Stimulated activated naive B cell treated with anti-CD40 and anti-IgM and Interleukin-4, amounts not matched to agents 10 μg/mL and 1 μg/mL and 100 μg/mL, for 72 hours (primary cell): Measurements from ENCODE around the gene PCCB.

Experiments
- ATAC-seq, 2 donors: fragments of 150-1000 bp; cut with Tn5 transposase; replicated peaks; 2 replicates each; pipeline ENCODE4 v1.10.0; 2021; ENCODE audit warnings: moderate library complexity in 1 of 2
- DNase-seq: peaks from one replicate; pipeline ENCODE4 v3.0.0; 2021
- H3K27ac Mint-ChIP-seq: one replicate; pipeline ENCODE4 v1.8.0; 2022; ENCODE audit warnings: mild to moderate bottlenecking, mixed read lengths
- H3K27me3 Mint-ChIP-seq, 2 donors: one replicate each; pipeline ENCODE4 v1.8.0; 2022; ENCODE audit warnings: mixed read lengths in 2 of 2
- H3K36me3 Mint-ChIP-seq, 2 donors: one replicate each; pipeline ENCODE4 v1.8.0; 2022; ENCODE audit warnings: mixed read lengths in 2 of 2, mild to moderate bottlenecking in 1 of 2
- H3K4me1 Mint-ChIP-seq, 2 donors: one replicate each; pipeline ENCODE4 v1.8.0; 2022; ENCODE audit warnings: mixed read lengths in 2 of 2, mild to moderate bottlenecking in 1 of 2
- H3K4me3 Mint-ChIP-seq, 2 donors: one replicate each; pipeline ENCODE4 v1.8.0; 2022; ENCODE audit warnings: mild to moderate bottlenecking in 2 of 2, mixed read lengths in 2 of 2, moderate library complexity in 1 of 2
- H3K9me3 Mint-ChIP-seq, 2 donors: one replicate each; pipeline ENCODE4 v1.8.0; 2022; ENCODE audit warnings: mixed read lengths in 2 of 2, mild to moderate bottlenecking in 1 of 2

The PCCB gene

DNA sequence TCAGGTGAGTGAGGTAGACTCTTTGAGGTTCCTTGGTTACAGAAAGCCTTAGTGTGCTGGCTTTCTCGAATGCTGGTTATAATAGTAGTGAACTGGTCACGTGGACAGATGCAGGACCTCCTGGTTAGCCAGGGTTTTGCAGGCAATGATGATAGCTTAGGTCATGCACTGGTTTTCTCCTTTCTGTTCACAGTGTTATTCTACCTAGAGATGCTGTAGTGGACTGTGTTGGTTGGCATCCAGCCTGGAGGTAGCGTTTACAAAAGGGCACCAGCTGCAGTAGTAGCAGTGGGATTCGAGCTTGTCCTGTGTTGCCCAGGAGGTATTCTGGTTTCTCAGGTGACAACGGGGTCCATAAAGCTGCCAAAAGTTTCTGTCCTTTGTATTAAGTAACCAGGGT lies 27.0 kb downstream of the PCCB start:
- H3K36me3 Mint-ChIP-seq: peaks cover 66 to 80% of the 10 kb centered on the region in 2 donors
- no peak for ATAC-seq
- peaks cover 10 to 38% of the 10 kb centered on the region in 2 donors for H3K4me1 Mint-ChIP-seq
- no peaks in the 10 kb centered on the region for H3K27me3 Mint-ChIP-seq
- H3K9me3 Mint-ChIP-seq: peaks cover 16 to 20% of the 10 kb centered on the region in 2 donors
- no peak overlapping the region for H3K4me3 Mint-ChIP-seq
- no peak for DNase-seq
- no peak overlapping the region for H3K27ac Mint-ChIP-seq

DNA sequence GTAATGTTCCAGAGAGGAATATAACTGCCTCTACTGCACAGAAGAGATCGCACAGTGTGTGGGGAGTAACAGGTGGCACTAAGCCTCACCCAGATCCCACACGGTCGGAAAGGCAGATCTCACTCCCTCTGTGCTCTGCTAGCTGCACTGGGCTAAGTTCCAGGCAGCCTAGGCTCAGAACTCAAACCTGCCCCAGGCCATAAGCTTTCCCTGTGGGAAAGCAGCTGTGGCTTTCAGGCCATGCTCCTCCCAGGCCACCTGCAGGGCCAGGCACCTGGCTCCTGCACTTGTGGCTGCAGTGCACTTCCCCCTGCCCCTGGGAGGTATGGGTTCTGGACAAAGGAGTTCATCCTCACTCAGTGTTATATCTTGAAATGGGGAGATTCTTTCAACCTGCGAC lies 27.5 kb downstream of the PCCB start:
- H3K9me3 Mint-ChIP-seq: peaks cover 16 to 20% of the 10 kb centered on the region in 2 donors
- no peak overlapping the region for H3K4me3 Mint-ChIP-seq
- peaks cover 8 to 38% of the 10 kb centered on the region in 2 donors for H3K4me1 Mint-ChIP-seq
- DNase-seq: no peak
- H3K36me3 Mint-ChIP-seq: peaks cover 65 to 80% of the 10 kb centered on the region in 2 donors
- H3K27me3 Mint-ChIP-seq: no peaks in the 10 kb centered on the region
- ATAC-seq: no peak
- H3K27ac Mint-ChIP-seq: no peak overlapping the region

DNA sequence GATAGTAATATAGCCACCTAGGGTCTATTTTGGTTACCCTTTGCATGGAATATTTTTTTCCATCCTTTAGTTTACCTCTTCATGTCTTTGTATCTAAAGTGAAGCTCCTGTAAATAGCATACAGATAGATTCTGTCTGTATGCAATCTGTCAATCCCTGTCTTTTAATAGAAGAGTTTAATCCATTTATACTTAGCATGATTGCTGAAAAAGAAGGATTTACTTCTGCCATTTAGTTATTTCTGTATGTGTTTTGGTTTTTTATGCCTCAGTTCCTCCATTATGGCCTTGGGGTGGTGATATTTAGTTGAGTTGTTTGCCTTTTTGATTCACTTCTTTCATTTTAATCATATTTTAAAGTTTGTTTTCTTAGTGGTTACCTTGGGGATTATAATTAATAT lies 29.0 kb downstream of the PCCB start:
- Mint-ChIP-seq H3K36me3 (peaks cover 70 to 84% of the 10 kb centered on the region in 2 donors), H3K9me3 (peaks cover 16 to 18% of the 10 kb centered on the region in 2 donors), H3K4me3 (no peak overlapping the region), H3K4me1 (peaks cover 4 to 43% of the 10 kb centered on the region in 2 donors), H3K27me3 (no peaks in the 10 kb centered on the region), H3K27ac (no peak overlapping the region)
- no peak for ATAC-seq
- DNase-seq: no peak

DNA sequence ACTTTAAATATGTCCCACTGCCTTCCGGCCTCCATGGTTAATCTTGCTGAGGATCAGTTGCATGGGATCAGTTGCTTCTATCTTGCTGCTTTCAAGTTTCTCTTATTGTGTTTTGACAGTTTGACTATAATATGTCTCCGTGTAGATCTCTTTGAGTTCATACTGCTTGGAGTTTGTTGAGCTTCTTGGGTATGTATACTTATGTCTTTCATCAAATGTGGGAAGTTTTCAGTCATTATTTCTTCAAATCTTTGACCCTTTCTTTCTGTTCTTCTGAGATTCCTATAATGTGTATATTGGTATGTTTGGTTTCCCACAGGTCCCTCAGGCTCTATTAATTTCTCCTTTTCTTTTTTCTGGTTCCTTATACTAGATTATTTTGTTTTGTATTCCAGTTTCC lies 30.8 kb downstream of the PCCB start:
- no peak for DNase-seq
- no peak overlapping the region for H3K27ac Mint-ChIP-seq
- H3K4me3 Mint-ChIP-seq: no peak overlapping the region
- peaks cover 4 to 35% of the 10 kb centered on the region in 2 donors for H3K4me1 Mint-ChIP-seq
- no peak for ATAC-seq
- H3K36me3 Mint-ChIP-seq: peaks cover 65 to 84% of the 10 kb centered on the region in 2 donors
- peaks cover 16 to 18% of the 10 kb centered on the region in 2 donors for H3K9me3 Mint-ChIP-seq
- no peaks in the 10 kb centered on the region for H3K27me3 Mint-ChIP-seq

DNA sequence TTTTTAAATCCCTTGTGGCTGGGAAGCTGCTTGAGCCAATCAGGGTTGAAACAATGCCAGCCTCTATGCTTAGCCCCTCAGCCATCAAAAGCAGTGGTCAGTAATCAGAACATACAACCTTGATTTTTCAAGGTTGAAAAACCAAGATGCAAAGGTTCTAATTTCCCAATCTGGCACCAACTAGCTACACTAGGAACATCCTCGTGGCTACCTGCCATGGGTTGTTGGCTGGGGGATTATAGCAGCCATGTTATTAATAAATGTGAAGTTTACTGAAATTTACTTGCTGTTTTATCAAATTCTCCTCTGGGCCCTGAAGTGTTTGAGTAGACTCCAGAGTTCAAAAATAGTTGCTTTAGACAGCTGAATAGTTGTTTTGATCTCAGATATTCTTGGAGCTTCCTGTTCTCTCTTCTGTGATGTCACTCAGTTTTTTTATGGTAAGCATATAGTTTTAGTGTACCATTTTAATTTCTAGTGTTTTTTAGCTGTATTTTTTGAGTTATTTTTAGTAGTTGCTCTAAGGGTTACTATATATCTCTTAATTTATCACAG lies 31.9 kb downstream of the PCCB start:
- no peak overlapping the region for H3K4me3 Mint-ChIP-seq
- H3K4me1 Mint-ChIP-seq: peaks cover 4 to 35% of the 10 kb centered on the region in 2 donors
- peaks cover 16 to 18% of the 10 kb centered on the region in 2 donors for H3K9me3 Mint-ChIP-seq
- H3K27ac Mint-ChIP-seq: no peak overlapping the region
- H3K27me3 Mint-ChIP-seq: no peaks in the 10 kb centered on the region
- peaks cover 67 to 89% of the 10 kb centered on the region in 2 donors for H3K36me3 Mint-ChIP-seq
- DNase-seq (no peak), ATAC-seq (no peak)

DNA sequence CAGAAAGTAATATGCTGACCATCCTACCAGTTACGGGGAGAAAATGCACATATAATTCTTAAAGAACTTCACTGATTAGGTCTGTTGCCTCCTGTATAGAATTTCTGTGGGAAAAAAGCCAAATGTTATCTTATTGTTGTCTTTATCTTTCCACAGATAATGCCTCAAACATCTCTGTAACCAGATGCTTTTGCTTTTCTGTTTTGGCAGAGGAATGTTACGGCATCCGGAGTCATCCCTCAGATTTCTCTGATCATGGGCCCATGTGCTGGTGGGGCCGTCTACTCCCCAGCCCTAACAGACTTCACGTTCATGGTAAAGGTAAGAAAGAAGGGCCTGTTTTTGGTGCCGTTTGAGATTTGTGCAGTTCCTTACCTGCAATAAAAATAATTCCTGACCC lies 33.5 kb downstream of the PCCB start:
- Mint-ChIP-seq H3K9me3 (peaks cover 12% of the 10 kb centered on the region in 2 donors), H3K4me3 (no peak overlapping the region), H3K36me3 (peaks cover 58 to 82% of the 10 kb centered on the region in 2 donors), H3K27me3 (no peaks in the 10 kb centered on the region), H3K4me1 (peaks cover 4 to 31% of the 10 kb centered on the region in 2 donors), H3K27ac (no peak overlapping the region)
- DNase-seq (no peak), ATAC-seq (no peak)

DNA sequence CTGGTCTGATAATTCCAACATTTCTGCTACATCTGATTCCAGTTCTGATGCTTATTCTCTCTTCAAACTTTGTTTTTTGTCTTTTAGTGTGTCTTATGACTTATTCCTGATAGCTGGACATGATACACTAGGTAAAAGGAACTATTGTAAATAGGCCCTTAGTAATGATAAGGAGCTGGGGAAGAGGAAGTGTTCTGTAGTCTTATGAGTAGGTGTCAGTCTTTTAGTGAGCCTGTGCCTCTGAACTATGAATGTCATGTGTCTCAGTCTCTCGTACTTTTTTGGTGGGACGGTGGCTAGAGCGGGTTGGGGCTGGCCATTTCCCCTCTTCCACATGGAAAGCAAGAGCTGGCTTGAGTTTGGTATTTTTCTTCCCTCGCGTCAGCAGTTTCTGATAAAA lies 41.2 kb downstream of the PCCB start:
- peaks cover 4 to 11% of the 10 kb centered on the region in 2 donors for H3K4me1 Mint-ChIP-seq
- no peak for DNase-seq
- no peak overlapping the region for H3K4me3 Mint-ChIP-seq
- no peaks in the 10 kb centered on the region for H3K27me3 Mint-ChIP-seq
- ATAC-seq: peak; percentile 52 to 64
- H3K9me3 Mint-ChIP-seq: no peaks in the 10 kb centered on the region
- peaks cover 30 to 63% of the 10 kb centered on the region in 2 donors for H3K36me3 Mint-ChIP-seq
- no peak overlapping the region for H3K27ac Mint-ChIP-seq

DNA sequence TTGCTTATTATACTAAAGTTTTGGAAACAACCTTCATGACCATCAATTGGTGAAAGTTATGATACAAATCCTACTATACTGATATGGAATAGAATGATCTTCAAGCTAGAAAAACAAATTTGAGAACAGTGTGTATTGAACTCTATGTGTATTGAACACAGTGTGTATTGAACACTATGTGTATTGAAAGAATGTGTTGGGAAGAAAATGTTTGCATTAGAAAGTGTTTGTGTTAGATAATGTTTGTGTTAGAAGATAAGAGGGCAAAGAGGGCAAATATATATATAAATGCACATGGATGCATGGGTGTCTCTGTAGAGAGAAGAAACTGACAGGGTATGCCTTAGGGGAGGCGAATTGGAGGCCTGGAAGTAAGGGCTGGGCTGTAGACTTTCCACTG lies 42.4 kb downstream of the PCCB start:
- Mint-ChIP-seq H3K9me3 (no peaks in the 10 kb centered on the region), H3K27ac (no peak overlapping the region), H3K4me1 (peaks cover 4 to 11% of the 10 kb centered on the region in 2 donors), H3K27me3 (no peaks in the 10 kb centered on the region), H3K4me3 (no peak overlapping the region), H3K36me3 (peaks cover 24 to 61% of the 10 kb centered on the region in 2 donors)
- ATAC-seq (no peak), DNase-seq (no peak)

DNA sequence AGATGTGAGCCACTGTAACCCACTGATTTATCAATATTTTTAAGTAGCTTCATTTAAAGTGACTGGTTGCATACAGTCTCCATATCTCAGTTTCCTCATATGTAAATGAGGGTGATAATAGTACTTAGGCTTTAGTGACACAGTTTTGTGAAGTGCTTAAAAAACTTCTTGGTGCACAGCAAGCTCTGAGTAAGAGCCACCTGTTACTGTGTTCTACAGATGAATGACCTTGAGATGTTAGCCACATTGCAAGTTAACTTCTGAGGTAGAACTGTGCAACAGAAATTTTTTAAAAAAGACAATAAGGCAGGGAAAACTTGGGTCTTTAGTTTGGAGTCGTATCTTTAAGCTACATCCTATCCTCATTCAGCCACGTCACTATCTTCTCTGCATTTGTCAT lies 43.1 kb downstream of the PCCB start:
- peaks cover 4 to 11% of the 10 kb centered on the region in 2 donors for H3K4me1 Mint-ChIP-seq
- no peak overlapping the region for H3K27ac Mint-ChIP-seq
- no peak for DNase-seq
- no peak for ATAC-seq
- no peaks in the 10 kb centered on the region for H3K27me3 Mint-ChIP-seq
- no peaks in the 10 kb centered on the region for H3K9me3 Mint-ChIP-seq
- peaks cover 24 to 65% of the 10 kb centered on the region in 2 donors for H3K36me3 Mint-ChIP-seq
- H3K4me3 Mint-ChIP-seq: no peak overlapping the region

DNA sequence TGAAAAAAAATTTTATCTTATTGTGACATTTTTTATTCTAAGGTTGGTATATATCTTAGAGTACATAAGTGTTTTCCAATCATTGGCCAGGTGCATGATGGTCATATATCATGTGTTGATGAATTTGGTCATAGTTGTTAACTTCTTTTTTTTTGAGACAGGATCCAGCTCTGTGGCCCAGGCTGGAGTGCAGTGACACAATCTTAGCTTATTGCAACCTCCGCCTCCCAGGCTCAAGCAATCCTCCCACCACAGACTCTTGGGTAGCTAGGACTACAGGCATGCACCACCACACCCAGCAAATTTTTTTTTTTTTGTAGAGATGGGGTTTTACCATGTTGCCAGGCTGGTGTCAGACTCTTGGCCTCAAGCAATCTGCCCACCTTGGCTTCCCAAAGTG lies 44.0 kb downstream of the PCCB start:
- Mint-ChIP-seq H3K9me3 (no peaks in the 10 kb centered on the region), H3K36me3 (peaks cover 28 to 69% of the 10 kb centered on the region in 2 donors), H3K4me1 (peaks cover 4 to 11% of the 10 kb centered on the region in 2 donors), H3K4me3 (no peak overlapping the region), H3K27ac (no peak overlapping the region), H3K27me3 (no peaks in the 10 kb centered on the region)
- DNase-seq: no peak
- ATAC-seq: no peak

DNA sequence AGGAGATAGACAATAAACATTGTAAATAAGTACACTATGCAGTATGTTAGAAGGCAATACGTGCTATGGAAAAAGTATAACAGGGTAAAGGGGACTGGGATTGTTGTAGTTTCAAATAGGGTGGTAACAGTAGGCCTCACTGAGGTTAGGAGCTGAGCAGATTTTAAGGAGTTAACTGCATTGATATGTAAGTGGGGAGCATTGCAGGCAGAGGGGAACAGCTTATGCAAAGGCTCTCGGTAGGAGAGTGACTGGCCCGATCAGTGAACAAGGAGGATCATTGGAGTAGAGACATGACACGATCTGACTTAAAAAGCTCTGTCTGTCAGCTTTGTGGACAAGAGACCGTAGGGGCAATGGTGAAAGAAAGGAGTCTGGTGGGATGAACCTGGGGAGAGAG lies 46.8 kb downstream of the PCCB start:
- ATAC-seq (no peak), DNase-seq (no peak)
- Mint-ChIP-seq H3K9me3 (no peaks in the 10 kb centered on the region), H3K27me3 (no peaks in the 10 kb centered on the region), H3K4me3 (no peak overlapping the region), H3K4me1 (peaks cover 0 to 1% of the 10 kb centered on the region in 2 donors), H3K36me3 (peaks cover 31 to 67% of the 10 kb centered on the region in 2 donors), H3K27ac (no peak overlapping the region)

DNA sequence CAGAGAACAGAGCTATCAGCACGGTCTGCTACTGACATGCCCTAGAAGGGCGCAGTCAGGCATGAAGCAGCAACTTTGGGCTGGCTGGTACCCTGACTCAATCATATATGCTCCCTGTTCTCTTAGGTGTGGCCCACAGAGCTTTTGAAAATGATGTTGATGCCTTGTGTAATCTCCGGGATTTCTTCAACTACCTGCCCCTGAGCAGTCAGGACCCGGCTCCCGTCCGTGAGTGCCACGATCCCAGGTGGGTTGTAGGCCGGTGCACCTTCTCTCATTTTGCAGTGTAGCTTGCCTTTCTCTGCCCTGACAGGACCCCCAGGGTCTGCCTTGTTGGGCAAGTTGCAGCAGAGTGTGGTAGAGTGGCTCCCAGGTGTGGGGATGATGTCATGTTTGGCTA lies 47.7 kb downstream of the PCCB start:
- Mint-ChIP-seq H3K4me3 (no peak overlapping the region), H3K36me3 (peaks cover 31 to 63% of the 10 kb centered on the region in 2 donors), H3K27ac (no peak overlapping the region), H3K9me3 (no peaks in the 10 kb centered on the region), H3K27me3 (no peaks in the 10 kb centered on the region), H3K4me1 (peaks cover 0 to 1% of the 10 kb centered on the region in 2 donors)
- ATAC-seq: no peak
- DNase-seq: no peak

DNA sequence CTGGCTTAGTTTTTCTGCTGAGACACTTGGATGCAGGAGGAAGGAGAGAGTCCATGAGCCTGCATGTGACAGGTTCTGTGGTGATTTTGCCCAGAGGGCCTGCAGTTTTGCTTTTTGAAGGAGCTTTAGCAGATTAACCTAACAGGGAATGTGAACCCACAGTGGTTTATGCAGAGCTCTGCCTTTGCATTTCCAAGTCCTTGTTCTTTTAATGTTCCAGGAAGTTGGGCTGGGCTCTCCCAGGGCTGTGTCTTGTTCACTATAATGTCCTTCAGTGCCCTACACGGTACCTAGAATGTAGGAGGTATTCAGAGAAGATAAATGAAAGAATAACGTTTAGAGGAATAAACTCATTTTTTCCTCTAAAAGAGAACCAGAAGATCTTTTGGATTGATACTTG lies 50.3 kb downstream of the PCCB start:
- ATAC-seq (no peak), DNase-seq (no peak)
- no peak overlapping the region for H3K27ac Mint-ChIP-seq
- no peaks in the 10 kb centered on the region for H3K27me3 Mint-ChIP-seq
- H3K9me3 Mint-ChIP-seq: no peaks in the 10 kb centered on the region
- peaks cover 22 to 67% of the 10 kb centered on the region in 2 donors for H3K36me3 Mint-ChIP-seq
- peaks cover 0 to 1% of the 10 kb centered on the region in 2 donors for H3K4me1 Mint-ChIP-seq
- no peak overlapping the region for H3K4me3 Mint-ChIP-seq

DNA sequence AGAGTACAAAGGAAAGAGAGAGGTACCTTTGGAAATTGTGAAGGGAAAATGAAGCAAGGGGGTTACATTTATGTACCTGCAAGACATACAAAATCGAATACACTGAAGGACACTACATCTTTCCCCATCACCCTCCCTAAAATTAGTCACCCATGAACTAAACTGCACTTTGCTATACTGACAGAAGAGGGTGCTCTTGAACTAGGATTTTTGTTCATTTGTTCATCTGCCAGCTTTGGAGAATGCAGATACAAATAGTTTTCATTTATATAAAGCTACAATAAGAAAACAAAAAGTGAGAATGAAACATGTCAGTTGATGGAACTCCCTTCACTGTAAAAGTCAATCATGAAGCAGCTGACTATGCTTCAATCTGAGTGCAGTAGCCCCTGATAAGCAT lies 55.7 kb downstream of the PCCB start:
- Mint-ChIP-seq H3K27me3 (no peaks in the 10 kb centered on the region), H3K4me3 (no peak overlapping the region), H3K36me3 (peaks cover 19 to 61% of the 10 kb centered on the region in 2 donors), H3K9me3 (peaks cover 0 to 4% of the 10 kb centered on the region in 2 donors), H3K27ac (no peak overlapping the region), H3K4me1 (peaks cover 0 to under 1% of the 10 kb centered on the region in 2 donors)
- ATAC-seq (no peak), DNase-seq (no peak)

DNA sequence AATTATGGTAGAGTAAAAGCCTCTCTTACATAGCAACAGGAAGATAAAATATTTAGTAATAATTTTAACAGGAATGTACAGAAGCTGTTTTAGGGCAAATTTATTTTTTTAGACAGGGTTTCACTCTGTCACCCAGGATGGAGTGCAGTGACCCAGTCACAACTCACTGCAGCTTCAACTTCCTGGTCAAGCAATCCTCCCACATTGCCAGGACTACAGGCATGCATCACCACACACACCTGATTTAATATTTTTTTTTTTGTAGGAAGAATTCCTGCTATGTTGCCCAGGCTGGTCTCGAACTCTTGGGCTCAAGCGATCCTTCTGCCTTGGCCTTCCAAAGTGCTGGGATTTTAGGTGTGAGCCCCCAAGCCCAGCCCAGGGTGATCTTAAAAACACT lies 61.1 kb downstream of the PCCB start:
- no peak for DNase-seq
- no peak for ATAC-seq
- Mint-ChIP-seq H3K4me3 (no peak overlapping the region), H3K4me1 (no peaks in the 10 kb centered on the region), H3K27ac (no peak overlapping the region), H3K27me3 (no peaks in the 10 kb centered on the region), H3K9me3 (peaks cover under 1 to 2% of the 10 kb centered on the region in 2 donors), H3K36me3 (peaks cover 21 to 37% of the 10 kb centered on the region in 2 donors)
